Retinal pigment epithelial cell (primary cell): ENCODE data around the gene KDM2A.
A peak's percentile ranks its signal among the peaks of the same experiment; 100 is the strongest.

ENCODE experiments used
- DNase-seq: peaks from one replicate; pipeline ENCODE4 v3.0.0-alpha.2; 2010; ENCODE audit warnings: low read depth
- H3K4me3 ChIP-seq: 2 replicates; pipeline ENCODE4 v1.5.1; 2011; ENCODE audit warnings: mild to moderate bottlenecking, low read length, control low read depth, moderate library complexity
- TF ChIP-seq, protein P1 (sequence below): conservative IDR thresholded peaks from 2 replicates; pipeline ENCODE4 v1.5.1; 2011; ENCODE audit warnings: low read depth, low read length, control low read depth, inconsistent platforms

The KDM2A gene

DNA sequence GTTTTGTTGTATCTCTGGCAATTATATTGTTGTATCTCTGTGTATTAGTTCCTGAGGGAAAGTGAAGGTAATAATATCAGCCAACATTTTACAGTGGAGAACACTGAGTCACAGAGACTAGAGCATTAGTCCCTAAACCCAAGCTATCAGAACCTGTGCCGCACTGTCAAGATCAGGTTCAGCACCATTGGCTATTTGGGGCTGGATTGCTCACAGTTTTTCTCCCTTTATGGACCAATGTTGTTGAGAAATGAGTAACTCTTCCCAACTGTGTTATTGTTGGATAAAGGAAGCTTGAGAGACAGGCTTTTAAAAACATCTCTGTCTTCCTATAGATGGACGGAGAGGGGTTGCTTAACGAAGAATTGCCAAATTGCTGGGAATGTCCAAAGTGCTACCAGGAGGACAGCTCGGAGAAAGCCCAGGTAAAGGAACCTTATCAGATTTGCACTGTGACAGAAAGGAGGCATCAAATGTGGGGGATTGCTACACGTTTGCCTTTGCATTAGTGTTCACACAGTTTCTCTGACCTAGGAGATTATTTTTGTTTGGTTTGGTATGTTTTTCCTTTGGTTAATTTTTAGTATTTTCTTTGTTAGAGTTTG, 129.0 kb downstream of the KDM2A start:
- H3K4me3 ChIP-seq = no peak overlapping the region
- DNase-seq = no peak
- TF ChIP-seq, protein P1, sequence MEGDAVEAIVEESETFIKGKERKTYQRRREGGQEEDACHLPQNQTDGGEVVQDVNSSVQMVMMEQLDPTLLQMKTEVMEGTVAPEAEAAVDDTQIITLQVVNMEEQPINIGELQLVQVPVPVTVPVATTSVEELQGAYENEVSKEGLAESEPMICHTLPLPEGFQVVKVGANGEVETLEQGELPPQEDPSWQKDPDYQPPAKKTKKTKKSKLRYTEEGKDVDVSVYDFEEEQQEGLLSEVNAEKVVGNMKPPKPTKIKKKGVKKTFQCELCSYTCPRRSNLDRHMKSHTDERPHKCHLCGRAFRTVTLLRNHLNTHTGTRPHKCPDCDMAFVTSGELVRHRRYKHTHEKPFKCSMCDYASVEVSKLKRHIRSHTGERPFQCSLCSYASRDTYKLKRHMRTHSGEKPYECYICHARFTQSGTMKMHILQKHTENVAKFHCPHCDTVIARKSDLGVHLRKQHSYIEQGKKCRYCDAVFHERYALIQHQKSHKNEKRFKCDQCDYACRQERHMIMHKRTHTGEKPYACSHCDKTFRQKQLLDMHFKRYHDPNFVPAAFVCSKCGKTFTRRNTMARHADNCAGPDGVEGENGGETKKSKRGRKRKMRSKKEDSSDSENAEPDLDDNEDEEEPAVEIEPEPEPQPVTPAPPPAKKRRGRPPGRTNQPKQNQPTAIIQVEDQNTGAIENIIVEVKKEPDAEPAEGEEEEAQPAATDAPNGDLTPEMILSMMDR = no peak

DNA sequence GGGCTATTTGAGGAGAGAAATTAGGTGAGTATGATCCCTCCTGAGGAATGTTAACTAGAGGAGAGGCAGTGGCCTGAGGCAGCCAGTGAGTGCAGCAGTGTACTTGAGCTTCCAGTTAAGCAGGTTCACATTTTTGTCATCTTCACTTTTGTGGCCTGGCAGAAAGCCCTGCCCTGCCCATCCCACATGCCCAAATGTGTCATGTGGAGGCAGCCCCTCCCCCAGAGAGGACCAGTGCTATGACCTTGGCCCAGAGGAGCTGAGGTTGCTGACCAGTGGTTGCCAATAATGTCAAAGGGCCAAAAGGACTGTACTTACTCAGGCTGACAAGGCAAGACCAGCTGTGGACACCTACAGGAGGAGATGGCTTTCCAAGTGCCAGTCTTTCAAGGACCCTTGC, 129.6 kb downstream of the KDM2A start:
- DNase-seq = no peak
- TF ChIP-seq, protein P1 = no peak
- no peak overlapping the region for H3K4me3 ChIP-seq

DNA sequence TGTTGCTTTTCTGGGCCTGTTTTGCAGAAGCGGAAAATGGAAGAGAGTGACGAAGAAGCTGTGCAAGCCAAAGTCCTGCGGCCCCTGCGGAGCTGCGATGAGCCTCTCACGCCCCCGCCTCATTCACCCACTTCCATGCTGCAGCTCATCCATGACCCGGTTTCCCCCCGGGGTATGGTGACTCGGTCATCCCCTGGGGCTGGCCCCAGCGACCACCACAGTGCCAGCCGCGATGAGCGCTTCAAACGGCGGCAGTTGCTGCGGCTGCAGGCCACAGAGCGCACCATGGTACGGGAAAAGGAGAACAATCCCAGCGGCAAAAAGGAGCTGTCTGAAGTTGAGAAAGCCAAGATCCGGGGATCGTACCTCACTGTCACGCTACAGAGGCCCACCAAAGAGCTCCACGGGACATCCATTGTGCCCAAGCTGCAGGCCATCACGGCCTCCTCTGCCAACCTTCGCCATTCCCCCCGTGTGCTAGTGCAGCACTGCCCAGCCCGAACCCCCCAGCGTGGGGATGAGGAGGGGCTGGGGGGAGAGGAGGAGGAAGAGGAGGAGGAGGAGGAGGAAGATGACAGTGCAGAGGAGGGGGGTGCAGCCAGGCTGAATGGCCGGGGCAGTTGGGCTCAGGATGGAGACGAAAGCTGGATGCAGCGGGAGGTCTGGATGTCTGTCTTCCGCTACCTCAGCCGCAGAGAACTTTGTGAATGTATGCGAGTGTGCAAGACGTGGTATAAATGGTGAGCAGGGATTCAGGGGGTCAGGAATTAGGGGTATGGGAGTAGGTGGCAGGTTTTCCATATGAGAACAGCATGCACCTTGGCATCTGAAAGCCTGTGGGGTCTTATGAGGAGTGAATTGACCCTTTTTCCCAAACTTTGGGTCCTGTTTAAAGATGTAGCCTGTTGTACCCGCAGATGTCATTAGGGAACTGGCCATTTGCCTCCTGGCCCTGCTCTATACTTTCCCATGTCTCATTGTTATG, 131.3 kb downstream of the KDM2A start:
- H3K4me3 ChIP-seq = no peak overlapping the region
- no peak for DNase-seq
- TF ChIP-seq, protein P1 = no peak

DNA sequence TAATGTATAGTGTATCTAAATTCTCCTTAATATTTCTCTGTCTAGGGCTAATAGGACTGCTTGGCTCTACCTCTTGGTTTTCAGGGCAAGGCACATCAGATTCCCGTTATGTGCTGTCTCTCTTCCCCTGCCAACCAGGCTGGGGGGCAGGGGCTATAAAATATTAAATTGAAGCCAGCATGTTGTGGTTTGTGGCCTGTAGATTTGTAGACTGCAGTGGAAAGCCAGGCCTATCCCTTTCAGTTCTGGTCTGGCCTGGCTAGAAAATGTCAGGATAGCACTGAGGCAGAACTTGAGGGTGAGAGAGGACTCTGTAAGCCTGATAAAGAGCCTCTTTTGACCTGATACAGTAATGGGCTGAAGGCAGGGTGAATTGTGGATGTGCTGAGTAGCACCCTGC, 132.8 kb downstream of the KDM2A start:
- TF ChIP-seq, protein P1 = no peak
- DNase-seq = no peak
- no peak overlapping the region for H3K4me3 ChIP-seq

DNA sequence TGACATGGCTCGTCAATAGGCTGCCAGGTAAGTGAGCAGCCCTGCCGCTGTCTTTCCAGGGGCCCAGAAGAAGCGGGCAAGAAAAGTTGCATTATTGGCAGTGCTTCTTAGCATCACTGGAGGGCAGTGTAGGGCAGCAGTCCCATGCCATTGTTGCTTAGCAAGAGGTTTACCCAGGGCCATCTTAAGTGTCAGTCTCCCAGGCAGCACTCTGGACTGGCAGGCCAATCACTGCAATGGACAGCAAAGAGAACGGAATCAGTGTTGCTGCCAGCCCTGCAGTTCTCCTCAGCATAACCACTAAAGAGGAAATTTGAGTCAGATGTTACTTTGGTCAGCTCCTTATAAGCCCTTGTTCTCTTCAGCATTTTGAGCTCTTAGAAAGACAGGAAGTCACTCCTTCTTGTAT, 133.8 kb downstream of the KDM2A start:
- H3K4me3 ChIP-seq = no peak overlapping the region
- DNase-seq = no peak
- TF ChIP-seq, protein P1 = peak; percentile 53

DNA sequence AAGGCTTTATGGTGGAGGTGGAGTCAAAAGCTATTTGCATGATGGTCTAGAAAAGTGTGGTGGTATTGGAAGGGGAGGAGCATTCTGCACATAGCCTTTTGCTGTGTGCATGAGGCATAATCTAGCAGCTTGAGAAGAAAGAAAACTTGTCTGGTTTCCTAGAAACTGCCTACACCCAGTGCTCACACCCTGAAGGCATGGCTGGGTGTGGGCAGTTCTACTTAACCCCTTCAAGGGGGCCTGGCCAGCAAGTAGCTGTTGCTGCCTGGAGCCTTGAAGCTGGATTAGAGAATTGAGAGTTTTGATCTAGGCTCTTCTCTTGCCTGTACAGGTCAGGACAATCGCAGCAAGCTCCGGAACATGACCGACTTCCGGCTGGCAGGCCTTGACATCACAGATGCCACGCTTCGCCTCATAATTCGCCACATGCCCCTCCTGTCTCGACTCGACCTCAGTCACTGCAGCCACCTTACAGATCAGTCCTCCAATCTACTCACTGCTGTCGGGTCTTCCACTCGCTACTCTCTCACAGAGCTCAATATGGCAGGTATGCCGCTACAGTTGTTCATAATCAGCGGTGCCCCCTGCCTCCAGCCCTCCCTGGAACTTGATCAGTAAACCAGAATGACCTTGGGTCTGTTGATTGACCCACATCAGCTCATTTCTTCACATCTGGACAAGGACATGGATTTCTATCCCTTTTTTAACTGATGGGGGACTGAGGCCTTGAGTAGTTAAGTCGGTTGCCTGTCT, 135.0 kb downstream of the KDM2A start:
- TF ChIP-seq, protein P1 = no peak
- no peak overlapping the region for H3K4me3 ChIP-seq
- DNase-seq = no peak
